ENCODE results near the gene EME2.

DNA sequence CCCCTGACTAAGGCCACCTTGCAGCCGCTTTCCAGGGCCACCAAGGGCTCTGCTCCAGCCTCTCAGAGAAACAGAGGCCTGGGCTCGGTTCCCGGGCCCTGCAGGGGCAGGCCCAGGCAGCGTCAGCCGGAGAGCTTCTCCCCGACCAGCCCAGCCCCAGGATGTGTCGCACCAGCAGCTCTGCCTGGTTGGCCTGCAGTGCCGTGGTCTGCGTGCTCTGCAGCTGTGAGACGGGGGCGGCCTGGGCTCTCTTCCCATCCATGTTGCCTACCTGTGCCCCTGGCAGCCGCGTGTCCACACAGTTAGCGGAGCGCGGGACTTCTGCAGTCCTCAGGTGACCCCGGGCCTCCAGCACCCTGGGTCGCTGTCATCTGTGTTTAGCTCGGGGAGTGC is 16.1 kb downstream of the EME2 start:
- TF ChIP-seq, protein P1, sequence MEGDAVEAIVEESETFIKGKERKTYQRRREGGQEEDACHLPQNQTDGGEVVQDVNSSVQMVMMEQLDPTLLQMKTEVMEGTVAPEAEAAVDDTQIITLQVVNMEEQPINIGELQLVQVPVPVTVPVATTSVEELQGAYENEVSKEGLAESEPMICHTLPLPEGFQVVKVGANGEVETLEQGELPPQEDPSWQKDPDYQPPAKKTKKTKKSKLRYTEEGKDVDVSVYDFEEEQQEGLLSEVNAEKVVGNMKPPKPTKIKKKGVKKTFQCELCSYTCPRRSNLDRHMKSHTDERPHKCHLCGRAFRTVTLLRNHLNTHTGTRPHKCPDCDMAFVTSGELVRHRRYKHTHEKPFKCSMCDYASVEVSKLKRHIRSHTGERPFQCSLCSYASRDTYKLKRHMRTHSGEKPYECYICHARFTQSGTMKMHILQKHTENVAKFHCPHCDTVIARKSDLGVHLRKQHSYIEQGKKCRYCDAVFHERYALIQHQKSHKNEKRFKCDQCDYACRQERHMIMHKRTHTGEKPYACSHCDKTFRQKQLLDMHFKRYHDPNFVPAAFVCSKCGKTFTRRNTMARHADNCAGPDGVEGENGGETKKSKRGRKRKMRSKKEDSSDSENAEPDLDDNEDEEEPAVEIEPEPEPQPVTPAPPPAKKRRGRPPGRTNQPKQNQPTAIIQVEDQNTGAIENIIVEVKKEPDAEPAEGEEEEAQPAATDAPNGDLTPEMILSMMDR (IDR thresholded peaks at IDR 0.05; ENCODE audit: low read depth, low read length): no peak
- TF ChIP-seq EZH2phosphoT487 (IDR thresholded peaks at IDR 0.05; ENCODE audit: low read depth): no peak
